HG03575 (cell line): Measurements from ENCODE around the gene FHIT.
"Not testable (repeated sequence)": the region's sequence is repeated elsewhere in the genome, so short reads cannot be mapped to it uniquely, and the experiment has no call there.

Source experiments
- ATAC-seq: cut with Tn5 transposase; IDR thresholded peaks from one replicate; pipeline ENCODE4 v1.9.1; 2021; ENCODE audit not compliant: unreplicated experiment, insufficient number of reproducible peaks, low FRiP score; ENCODE audit errors: extremely low read depth

FHIT gene

DNA sequence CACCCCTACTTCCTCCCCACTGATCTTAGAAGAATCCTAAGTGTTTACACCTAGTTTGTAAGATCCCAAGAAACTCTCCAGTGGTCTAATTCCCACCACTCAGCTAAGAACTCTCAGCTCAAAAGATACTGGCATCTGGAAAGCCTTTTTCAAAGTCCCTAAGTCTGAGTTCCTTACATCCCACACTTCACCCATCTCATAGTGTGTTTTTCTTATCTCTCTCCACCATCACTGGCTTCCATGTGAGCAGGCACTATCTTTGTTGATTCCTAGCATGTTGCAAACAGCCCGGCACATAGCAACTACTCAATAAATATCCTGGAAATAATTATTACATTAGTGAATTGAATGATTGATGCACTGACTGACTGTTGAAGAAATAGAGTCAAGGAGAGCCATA is 173.7 kb downstream of the FHIT start:
- no peak for ATAC-seq

DNA sequence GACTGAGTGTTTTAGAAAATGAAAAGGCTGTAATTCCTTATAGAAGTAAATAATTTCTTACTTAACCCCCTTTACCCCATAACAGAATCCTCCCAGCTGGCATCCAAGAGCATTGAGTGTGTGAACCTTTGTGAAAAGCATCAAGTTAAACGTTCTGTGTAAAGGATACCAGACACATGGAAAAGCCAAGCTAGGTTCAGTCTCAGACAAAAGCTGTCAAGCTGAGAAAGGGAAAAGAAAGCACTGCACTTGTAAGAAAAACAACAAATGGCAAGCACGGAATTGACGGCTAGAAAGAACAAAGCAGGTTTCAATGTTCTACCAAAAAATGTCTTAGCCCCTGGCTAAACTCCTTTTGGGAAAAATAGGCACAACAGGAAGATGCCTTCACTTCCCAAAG is 176.5 kb downstream of the FHIT start:
- ATAC-seq: no peak

DNA sequence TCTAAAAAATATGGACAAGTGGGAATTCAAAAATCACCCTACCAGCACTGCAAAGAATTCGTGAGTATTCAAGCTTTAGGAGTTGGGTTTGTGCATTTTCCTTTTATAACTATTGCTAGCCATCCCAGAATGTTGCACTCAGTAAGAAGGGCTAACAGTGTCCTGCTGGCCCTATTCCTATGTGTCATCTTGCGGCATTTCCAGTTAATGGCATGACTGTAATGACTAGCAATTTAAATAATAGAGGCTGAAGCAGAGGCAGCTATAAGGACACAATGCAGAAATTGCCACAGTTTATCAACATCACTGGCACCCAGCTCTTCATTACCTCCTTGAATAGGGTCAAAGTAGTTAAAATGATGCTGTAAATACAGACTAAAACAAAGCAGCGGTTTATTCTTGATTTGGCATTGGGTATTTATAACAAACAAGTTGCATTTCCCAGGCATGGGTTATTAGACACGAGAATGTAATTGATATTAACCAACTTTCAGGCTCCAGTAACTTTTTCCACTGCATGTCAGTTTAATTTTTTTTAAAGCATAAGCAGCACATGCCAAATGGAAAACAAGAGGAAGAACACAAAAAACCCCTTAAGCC is 177.6 kb downstream of the FHIT start:
- ATAC-seq: no peak

DNA sequence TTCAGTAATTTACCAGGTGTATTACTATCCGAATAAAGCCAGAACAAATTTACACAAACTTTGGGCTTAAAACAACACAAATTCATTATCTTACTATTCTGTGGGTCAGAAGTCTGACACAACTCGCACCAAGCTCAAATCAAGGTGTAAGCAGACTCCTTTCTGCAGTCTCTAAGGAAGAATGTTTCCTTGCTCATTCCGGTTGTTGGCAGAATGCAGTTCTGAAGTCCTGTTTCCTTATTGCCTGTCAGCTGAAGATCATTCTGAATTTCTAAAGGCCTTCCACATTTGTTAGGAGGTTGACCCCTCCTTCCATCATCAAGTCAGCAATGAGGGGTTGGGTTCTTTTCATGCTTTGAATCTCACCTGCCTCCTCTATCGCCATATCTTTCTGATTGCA is 183.2 kb downstream of the FHIT start:
- ATAC-seq: no peak

DNA sequence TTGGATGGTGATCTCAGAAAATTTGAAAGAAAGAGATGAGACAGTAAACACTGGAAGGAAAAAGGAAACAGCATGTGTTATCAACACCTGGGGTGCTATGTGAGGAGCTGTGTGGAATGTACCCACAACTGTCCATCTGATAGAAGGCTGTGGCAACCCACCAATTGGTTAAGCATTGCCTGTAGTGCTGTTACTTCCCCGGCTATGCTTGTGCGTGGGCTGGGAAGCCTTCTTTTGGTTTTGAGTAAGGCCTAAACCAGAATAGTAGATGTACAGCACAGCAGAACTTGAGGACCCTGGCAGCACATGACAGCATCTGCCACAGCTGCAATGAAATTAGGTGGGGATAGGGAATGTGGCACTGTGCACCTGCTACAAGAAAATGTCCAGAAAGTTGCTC is 184.5 kb downstream of the FHIT start:
- no peak for ATAC-seq

DNA sequence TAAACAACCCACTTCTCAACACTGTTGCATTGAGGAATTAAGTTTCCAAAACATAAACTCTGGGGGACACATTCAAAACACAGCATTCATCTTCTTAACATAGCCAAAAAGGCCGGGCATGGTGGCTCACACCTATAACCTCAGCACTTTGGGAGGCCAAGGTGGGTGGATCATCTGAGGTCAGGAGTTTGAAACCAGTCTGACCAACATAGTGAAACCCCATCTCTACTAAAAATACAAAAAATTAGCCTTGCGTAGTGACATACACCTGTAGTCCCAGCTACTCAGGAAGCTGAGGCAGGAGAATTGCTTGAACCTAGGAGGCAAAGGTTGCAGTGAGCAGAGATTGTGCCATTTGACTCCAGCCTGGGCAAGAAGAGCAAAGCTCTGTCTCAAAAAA is 185.0 kb downstream of the FHIT start:
- ATAC-seq: not testable (repeated sequence)

DNA sequence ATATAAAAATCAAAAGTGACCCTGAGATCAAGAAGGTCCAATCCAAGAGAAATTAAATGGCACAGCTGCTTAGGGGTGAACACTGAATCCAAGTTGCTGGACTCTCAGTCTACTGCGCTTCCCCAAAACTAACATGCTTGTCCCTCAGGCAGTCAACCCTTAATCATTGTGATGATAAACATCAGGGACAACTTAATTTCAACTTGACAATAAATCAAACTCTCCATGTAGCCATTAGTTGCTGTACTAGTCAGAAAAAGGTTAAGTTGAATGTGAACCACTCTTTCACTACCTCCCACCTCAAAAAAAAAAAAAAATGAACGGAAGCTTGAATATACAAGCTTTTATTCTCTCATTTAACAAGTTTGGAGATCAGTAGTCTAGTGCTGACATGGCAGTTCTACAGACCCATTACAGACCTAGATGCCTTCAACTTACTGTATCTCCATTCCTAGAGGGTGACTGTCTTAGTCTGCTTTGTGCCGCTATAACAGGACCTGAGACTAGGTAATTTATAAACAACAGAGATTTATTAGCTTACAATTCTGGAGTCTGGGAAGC is 185.7 kb downstream of the FHIT start:
- no peak for ATAC-seq

DNA sequence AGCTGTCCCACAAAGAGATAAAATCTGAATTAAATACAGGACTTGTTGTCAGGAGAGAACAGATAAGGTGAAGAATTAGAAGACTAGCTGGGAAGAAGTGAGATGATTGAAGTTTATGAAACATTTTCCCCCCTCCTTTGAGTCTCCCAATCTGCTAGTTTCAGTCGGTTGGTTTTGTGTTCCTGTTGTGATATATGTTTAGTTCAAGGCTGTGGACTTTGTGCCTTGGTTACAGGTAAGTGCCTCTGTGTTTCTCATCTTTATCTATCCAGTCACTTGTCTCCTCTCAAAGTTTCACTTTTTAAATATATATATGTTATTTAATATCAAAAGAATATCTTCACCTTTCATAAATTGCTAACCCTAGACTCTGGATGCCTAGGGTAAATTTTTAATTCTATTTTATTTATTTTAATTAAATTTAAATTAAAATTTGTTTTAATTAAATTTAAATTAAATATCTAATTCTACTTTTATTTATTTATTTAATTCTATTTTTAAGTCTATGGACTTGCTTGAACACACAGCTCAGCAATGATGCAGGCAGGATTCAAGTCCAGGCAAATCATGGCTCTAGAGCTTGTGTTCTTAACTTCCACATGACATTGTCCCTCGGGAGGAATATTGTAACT is 190.0 kb downstream of the FHIT start:
- no peak for ATAC-seq

DNA sequence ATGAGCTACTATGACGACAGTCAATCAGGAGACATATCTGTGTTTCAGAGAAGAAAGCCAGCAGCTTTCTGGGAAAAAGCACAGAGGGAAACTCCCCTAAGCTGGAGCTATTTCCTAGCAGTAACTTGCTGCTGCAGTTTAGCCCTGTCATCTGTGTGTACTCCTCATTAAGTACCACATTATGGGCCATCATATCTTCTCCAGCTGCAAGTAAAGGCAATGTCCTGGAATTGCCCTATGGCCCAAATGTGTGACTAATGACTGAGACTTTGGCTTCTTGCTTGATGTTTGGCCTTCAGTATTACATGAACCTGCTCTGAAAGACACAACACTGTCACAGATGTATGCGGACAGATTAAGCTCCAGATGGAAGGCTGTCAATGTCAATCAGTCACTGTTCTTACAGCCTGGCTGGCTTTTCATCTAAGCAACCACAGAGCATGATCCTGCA is 190.8 kb downstream of the FHIT start:
- ATAC-seq: no peak

DNA sequence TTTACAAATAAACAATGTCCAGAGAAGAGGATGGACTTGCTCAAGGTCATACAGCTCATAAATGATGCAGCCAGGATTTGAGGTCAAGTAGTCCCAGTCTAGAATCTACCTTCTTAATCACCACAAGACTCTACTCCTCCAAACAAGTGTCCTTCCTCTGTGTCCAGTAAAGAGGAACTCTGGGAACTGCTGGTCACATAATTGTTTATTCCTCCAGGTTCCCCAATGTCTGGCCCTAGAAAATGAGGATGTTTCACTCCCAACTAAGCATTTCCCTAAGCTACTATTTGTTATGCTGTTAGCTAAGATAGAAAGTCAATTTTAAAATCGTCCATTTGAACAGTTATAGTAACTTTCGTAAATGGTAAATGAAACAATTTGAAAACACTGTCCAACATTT is 192.4 kb downstream of the FHIT start:
- ATAC-seq: no peak

DNA sequence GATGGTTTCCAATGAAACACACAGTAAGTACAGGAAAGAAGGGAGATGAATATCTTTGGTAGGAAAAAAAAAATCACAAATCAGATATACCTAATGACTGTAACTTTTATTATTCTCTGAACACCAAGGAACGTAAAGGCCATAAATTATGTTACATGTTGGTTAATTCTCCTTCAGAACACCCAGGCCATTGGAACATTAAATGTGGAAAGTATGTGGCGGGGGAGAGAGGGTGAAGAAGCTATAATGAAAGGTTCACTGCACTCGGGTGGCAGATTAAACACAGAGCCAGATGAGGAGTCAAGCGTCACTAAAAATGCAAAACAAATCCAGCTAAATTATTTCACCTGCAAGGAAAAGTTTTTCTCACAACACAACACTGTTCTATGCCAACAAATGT is 193.8 kb downstream of the FHIT start:
- ATAC-seq: no peak

DNA sequence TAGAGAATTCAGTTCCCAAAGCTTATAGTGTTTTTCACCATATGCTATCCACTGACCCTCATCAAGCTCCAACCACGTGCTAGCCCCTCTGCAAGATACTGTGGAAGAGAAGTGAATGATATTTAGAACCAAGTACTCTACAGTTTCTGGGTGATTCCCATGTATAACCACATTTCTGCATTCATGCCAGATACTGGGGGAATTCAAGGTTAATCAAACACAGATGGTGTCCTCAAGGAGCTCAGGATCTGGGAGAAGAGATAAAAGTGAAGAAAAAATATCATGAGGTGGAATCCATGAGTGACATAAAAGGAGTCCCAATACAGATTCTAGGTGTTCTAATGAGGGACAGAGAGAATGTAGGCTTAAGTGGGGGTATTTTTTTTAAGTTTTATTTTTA is 195.8 kb downstream of the FHIT start:
- no peak for ATAC-seq

DNA sequence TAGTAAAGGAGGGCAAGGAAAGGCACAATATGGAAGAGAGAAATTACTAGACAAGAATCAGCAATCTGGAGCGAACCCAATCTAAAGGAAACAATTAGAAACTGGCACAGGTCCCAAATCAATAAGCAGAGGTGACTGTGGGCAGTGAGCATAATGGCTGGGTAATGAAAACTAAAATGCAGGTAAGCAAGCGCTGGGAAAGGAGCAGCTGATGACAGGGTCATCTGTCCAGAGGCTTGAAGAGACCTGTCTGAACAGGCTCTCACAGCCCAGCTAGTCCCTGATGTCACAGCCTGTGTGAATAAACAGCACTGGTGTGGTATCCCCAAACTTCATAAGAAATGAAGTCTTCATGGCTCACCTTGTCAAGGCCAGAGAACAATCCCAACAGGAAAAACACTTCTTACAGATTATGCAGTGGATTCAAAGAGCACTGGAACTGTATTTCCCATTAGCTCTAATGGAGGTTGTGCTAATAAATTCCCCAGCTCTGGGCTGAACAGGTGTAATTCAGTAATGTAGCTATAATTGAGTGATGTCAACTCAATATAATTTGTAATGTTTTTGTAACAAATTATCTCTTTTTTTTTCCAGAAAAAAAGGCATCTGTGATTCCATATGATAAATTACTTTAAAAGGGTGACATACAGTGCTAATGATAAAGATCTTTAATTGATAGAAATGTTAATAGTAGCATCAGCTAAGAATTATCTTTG is 197.3 kb downstream of the FHIT start:
- ATAC-seq: no peak

DNA sequence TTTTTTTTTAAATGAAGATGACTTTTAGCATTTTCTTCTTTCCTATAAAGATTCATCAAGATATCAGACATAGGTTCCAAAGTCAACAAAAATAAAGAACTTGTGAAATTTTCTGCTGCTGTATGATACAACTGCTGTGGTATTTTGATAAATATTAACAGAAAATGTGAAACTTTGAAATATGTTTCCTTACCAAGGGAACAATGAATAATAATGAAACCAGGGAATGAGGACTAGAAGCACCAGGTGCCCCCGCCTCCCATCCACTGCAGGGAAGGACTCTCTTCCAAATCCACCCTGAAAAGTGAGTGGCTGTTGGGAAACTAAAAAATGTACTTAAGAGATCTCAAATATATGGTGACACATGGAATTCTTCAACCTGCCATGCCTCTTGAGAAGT is 198.4 kb downstream of the FHIT start:
- no peak for ATAC-seq

DNA sequence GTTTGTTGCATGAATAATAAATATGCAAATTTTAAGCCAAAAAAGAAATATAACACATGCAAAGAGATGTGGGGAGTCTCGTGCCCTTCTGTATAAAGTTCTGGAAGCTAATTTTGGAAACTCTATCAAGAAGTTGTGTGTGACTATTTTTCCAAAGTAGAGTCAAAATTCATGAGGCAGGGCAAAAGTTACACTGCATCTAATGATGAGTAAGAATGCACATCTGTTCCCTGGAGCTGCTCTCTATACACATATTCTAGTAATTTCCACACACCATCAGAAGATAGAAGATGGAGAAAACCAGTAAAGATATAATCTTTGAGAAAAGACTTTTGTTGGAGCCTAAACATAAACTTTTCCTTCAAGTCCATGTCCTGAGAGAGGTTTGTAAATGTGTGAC is 199.6 kb downstream of the FHIT start:
- ATAC-seq: no peak

DNA sequence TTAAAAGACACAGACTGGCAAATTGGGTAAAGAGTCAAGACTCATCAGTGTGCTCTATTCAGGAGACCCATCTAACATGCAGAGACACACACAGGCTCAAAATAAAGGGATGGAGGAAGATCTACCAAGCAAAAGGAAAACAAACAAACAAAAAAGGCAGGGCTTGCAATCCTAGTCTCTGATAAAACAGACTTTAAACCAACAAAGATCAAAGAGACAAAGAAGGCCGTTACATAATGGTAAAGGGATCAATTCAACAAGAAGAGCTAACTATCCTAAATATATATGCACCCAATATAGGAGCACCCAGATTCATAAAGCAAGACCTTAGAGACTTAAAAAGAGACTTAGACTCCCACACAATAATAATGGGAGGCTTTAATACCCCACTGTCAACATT is 206.1 kb downstream of the FHIT start:
- not testable (repeated sequence) for ATAC-seq

DNA sequence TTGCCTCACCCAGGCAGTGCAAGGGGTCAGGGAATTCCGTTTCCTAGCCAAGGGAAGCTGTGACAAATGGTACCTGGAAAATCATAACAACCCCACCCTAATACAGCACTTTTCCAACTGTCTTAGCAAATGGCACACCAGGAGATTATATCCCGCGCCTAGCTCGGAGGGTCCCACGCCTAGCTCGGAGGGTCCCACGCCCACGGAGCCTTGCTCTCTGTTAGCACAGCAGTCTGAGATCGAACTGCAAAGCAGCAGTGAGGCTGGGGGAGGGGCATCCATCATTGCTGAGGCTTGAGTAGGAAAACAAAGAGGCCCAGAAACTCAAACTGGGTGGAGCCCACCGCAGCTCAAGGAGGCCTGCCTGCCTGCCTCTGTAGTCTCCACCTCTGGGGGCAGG is 208.1 kb downstream of the FHIT start:
- no peak for ATAC-seq

DNA sequence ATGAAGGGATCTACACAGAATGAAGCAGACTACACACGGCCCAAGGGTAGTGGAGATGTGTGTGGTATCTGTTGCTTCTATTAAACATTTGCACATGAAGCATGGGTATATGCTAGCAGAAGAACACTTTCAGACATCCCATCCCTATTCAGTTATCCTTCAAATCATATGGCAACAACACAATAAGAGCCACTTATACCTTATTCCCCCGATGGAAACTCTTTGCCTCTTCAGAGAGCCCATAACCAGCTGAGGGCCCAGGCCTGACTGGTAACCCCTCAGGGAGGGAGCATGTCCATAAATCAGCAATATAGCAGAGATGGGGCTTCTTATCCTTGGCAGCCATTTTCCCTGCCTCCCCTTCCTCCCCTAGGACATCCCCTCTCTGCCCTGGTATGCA is 210.6 kb downstream of the FHIT start:
- no peak for ATAC-seq

DNA sequence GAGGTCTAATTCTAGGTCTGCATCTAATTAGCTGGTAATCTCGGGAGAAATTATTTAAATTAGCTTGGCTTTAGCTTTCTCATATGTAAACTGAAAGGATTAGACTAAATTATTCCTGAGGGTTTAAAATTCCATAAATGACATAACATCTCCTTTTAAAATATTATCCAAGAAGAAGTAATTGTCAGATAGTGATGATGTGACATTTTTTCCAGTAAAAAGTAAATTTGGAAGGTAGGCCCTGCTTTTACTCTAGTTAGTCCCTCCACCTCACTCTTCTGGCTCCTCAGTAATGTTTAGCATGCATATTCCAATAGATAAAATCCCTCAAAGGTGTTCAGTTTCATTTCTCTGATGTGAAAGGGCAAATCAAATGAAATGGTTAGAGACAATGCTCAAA is 215.7 kb downstream of the FHIT start:
- no peak for ATAC-seq

DNA sequence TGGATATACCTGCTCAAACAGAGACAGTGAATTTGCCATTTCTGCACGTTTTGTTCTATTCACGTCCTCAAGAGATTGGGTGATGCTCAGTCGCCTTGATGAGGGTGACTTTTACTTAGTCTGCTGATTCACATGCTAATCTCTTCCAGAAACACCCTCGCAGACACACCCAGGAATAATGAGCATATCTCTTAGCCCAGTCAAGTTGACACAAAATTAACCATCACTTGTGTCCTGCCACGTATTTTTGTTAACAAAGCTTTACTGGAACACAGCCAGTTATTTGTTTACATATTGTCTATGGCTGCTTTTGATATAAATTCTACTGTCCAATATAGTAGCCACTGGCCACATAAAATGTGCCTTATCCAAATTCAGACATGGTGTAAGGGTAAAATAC is 218.3 kb downstream of the FHIT start:
- ATAC-seq: no peak
